Measurements from ENCODE around the gene ARHGAP24. TPM values are rescaled to one million over a fixed set of nuclear protein-coding genes. Genes with fewer than 3 reads are reported as not detected.
"Not testable (repeated sequence)": the region's sequence is repeated elsewhere in the genome, so short reads cannot be mapped to it uniquely, and the experiment has no call there.

Gene ARHGAP24
- polyA plus RNA-seq, 3 donors, result 12.5 to 32.0 (median 18.8) TPM

DNA sequence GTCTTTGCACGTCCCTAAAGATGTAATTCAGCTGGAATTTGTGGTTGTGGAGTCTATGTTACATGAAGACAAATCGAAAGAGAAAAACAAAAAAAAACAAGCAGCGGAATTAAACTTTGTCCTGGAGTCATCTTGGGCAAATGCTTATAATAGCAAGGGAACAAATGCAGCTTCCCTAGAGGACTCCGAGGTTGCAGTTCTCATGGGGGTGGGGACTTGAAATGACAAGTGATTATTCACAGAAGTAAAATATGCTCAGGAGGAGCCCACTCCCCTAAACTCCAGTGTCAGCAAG lies 362.4 kb downstream of the ARHGAP24 start:
- no peaks in the 10 kb centered on the region for H3K27me3 ChIP-seq (ENCODE audit: control insufficient read depth in 2 of 2, insufficient read depth in 2 of 2, low read length in 2 of 2)
- no peak for DNase-seq
- peaks cover 0 to 1% (median 0%) of the 10 kb centered on the region in 3 donors for H3K27me3 Mint-ChIP-seq (ENCODE audit: low read depth in 3 of 3)
- H3K4me1 Mint-ChIP-seq, result peaks cover 13% of the 10 kb centered on the region
- H3K27ac ChIP-seq (ENCODE audit: low read depth in 1 of 2, low read length in 2 of 2), result no peak overlapping the region
- H3K36me3 ChIP-seq (replicated peaks in 1 of 2; ENCODE audit: control insufficient read depth in 1 of 2, insufficient read depth in 2 of 2, low read length in 2 of 2), result no peaks in the 10 kb centered on the region
- no peaks in the 10 kb centered on the region for H3K9me3 Mint-ChIP-seq
- H3K4me3 ChIP-seq (replicated peaks in 1 of 3; ENCODE audit: low read depth in 2 of 3, low read length in 3 of 3), result no peak overlapping the region
- H3K4me3 Mint-ChIP-seq, result no peak overlapping the region
- H3K27ac Mint-ChIP-seq, result no peak overlapping the region
- H3K9me3 ChIP-seq (replicated peaks in 1 of 2; ENCODE audit: control insufficient read depth in 1 of 2, insufficient read depth in 1 of 2, low read length in 2 of 2), result no peaks in the 10 kb centered on the region
- intact Hi-C loops (cut with micrococcal nuclease), result no loop called here
- H4K20me1 ChIP-seq (ENCODE audit: insufficient read depth, low read length), result peaks cover 49% of the 10 kb centered on the region
- WGBS (ENCODE audit: insufficient coverage), result 90% methylated on average over 2 of the region's 4 CpGs
- TF ChIP-seq, protein P1, sequence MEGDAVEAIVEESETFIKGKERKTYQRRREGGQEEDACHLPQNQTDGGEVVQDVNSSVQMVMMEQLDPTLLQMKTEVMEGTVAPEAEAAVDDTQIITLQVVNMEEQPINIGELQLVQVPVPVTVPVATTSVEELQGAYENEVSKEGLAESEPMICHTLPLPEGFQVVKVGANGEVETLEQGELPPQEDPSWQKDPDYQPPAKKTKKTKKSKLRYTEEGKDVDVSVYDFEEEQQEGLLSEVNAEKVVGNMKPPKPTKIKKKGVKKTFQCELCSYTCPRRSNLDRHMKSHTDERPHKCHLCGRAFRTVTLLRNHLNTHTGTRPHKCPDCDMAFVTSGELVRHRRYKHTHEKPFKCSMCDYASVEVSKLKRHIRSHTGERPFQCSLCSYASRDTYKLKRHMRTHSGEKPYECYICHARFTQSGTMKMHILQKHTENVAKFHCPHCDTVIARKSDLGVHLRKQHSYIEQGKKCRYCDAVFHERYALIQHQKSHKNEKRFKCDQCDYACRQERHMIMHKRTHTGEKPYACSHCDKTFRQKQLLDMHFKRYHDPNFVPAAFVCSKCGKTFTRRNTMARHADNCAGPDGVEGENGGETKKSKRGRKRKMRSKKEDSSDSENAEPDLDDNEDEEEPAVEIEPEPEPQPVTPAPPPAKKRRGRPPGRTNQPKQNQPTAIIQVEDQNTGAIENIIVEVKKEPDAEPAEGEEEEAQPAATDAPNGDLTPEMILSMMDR (IDR thresholded peaks at IDR 0.05), result no peak
- H3K36me3 Mint-ChIP-seq, result no peaks in the 10 kb centered on the region
- H3K4me1 ChIP-seq (ENCODE audit: control insufficient read depth in 1 of 2, insufficient read depth in 2 of 2, low read length in 2 of 2), result peaks cover 5 to 7% of the 10 kb centered on the region in 2 donors
- no peak overlapping the region for H3K9ac ChIP-seq (ENCODE audit: insufficient read depth, low read length, poor library complexity, severe bottlenecking)
- no peaks in the 10 kb centered on the region for H3K79me2 ChIP-seq (ENCODE audit: insufficient read depth, low read length)
- H3K4me2 ChIP-seq (replicated peaks; ENCODE audit: extremely low read depth, low read length, poor library complexity, severe bottlenecking), result no peak overlapping the region
- H2AFZ ChIP-seq (ENCODE audit: insufficient read depth, low read depth, low read length, poor library complexity, severe bottlenecking), result no peak overlapping the region

DNA sequence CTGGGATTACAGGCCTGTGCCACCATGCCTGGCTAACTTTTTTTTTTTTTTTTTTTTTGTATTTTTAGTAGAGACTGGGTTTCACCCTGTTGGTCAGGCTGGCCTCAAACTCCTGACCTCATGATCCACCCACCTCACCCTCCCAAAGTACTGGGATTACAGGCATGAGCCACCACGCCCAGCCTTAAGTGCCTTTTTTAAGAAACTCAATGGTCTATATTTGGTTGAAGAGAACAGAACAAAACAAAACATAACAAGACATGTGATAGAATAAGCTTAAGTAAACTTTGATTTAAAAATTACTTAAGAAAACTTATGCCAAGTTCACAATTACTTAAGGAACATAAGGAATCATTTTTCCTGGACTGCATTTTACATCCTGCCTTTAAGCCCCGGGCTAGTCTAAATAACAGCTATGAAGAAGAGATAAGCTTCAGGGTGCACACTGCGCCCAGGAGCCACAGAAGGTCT lies 365.1 kb downstream of the ARHGAP24 start:
- H3K27me3 Mint-ChIP-seq (ENCODE audit: low read depth in 3 of 3); H3K9ac ChIP-seq (ENCODE audit: insufficient read depth, low read length, poor library complexity, severe bottlenecking); H3K79me2 ChIP-seq (ENCODE audit: insufficient read depth, low read length); H3K9me3 ChIP-seq (replicated peaks in 1 of 2; ENCODE audit: control insufficient read depth in 1 of 2, insufficient read depth in 1 of 2, low read length in 2 of 2); intact Hi-C loops (cut with micrococcal nuclease); H3K27me3 ChIP-seq (ENCODE audit: control insufficient read depth in 2 of 2, insufficient read depth in 2 of 2, low read length in 2 of 2); H3K4me3 Mint-ChIP-seq; H3K4me3 ChIP-seq (replicated peaks in 1 of 3; ENCODE audit: low read depth in 2 of 3, low read length in 3 of 3); H3K27ac ChIP-seq (ENCODE audit: low read depth in 1 of 2, low read length in 2 of 2); H2AFZ ChIP-seq (ENCODE audit: insufficient read depth, low read depth, low read length, poor library complexity, severe bottlenecking); H3K9me3 Mint-ChIP-seq; DNase-seq; H3K36me3 Mint-ChIP-seq; H3K36me3 ChIP-seq (replicated peaks in 1 of 2; ENCODE audit: control insufficient read depth in 1 of 2, insufficient read depth in 2 of 2, low read length in 2 of 2); H3K4me2 ChIP-seq (replicated peaks; ENCODE audit: extremely low read depth, low read length, poor library complexity, severe bottlenecking): not testable (repeated sequence)
- Mint-ChIP-seq H3K27ac (peak overlapping the region in 3 of 7 donors; percentile 19 to 71 (median 71)), H3K4me1 (peaks cover 17% of the 10 kb centered on the region)
- Histone ChIP-seq H4K20me1 (ENCODE audit: insufficient read depth, low read length) (peaks cover 29% of the 10 kb centered on the region), H3K4me1 (ENCODE audit: control insufficient read depth in 1 of 2, insufficient read depth in 2 of 2, low read length in 2 of 2) (peaks cover 10 to 12% of the 10 kb centered on the region in 2 donors)
- 90% methylated on average over 2 of the region's 3 CpGs for WGBS (ENCODE audit: insufficient coverage)

Measured in CD14-positive monocyte (primary cell).